SW 1271 (cell line): ENCODE measurements around the gene NTRK2.

ENCODE experiments used
- DNase-seq, 2 experiments: peaks; one replicate each; lab custom pipeline; 2025; lab: John Stamatoyannopoulos, UW

NTRK2 gene

DNA sequence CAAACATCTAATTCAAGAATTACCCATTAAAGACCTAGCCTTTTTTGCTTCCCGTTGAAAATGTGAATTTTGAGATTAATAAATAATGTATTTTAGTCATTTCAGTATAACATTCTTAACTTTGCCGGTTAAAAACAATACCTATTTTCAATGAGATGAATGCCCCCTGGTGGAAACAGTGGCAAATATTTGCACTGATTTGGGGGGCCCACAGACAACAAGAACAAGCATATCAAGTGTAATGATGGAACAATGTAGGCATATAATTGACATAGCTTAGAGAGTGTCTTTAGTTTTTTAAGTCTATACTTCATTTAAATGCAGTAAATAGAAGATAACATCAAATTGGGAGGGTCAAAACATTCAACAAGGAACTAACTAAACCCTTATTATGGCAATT lies 111.9 kb downstream of the NTRK2 start:
- peak in 1 of 2 experiments; percentile 10 for DNase-seq

DNA sequence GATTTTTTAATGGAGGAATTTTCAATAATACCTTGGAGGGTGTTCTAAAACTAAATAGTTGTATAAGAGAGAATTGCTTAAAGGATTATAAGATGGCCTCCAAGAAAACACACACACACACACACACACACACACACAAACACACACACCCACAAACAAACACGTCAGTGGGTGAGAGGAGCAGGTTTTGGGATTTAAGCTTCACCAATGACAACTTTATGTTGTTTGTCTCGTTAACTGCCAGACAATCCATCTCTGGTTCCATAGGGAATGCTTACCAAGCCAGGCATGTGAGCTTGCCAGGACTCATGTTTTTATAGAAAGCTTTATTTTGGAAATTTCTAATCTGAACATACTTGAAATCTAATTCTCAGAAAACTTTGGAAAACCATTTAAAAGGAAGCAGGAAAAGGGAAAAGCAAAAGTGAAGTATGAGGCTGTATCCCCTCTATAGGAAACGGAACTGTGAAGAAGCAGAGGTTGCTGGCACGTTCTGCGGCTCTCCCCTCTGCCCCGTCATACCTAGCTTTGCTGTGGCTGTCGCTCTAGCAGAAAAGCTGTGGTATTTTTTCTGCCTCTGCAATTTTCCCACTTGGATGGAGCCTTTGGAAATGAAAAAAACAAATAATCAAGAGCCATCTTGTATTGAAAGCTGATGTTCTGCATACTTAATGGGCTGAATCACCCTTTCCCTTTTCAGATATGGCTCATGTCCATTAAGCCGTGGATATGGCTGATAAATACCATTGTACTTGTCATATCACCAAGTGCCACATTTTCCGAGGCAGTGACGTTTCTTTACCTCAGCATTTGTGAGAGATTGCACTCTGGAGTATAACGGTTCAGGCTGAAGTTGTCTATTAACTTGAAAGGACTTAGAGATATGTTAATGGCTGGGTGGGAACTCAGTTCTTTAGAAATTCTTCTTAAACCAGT lies 112.7 kb downstream of the NTRK2 start:
- no peak for DNase-seq

DNA sequence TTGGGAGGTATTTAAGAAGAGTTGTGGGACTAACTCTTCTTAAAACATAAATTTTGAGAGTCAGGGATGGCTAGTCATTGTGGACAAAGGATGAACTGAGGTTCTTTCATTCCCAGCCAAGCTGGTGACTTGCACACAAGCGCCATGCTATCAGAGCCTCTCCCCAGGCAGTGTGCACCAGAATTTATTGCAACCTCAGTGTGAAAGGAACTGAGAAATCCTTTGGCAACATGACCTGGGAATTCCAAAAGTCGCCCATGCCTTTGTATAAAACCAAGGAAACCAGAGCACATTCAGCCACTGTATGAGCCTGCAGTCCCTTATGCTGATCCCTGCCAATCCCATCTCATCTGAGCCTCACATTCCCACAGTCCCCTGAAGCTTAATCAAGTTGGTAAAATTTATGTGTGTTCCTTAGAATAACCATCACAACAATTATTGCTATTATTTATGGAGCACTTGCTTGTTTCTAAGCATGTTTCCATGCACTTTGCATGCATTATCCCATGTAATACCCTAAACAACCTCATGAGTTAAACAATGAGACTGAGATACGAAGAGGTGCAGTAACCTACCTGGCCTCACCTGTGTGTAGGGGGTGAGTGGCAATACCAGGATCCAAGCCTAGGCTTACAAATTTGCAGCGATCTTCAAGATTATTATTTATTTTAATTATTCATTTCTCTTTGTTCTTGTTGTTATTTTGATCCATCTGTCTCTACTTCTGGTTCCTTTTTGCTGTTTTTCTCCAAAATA lies 116.4 kb downstream of the NTRK2 start:
- DNase-seq: no peak

DNA sequence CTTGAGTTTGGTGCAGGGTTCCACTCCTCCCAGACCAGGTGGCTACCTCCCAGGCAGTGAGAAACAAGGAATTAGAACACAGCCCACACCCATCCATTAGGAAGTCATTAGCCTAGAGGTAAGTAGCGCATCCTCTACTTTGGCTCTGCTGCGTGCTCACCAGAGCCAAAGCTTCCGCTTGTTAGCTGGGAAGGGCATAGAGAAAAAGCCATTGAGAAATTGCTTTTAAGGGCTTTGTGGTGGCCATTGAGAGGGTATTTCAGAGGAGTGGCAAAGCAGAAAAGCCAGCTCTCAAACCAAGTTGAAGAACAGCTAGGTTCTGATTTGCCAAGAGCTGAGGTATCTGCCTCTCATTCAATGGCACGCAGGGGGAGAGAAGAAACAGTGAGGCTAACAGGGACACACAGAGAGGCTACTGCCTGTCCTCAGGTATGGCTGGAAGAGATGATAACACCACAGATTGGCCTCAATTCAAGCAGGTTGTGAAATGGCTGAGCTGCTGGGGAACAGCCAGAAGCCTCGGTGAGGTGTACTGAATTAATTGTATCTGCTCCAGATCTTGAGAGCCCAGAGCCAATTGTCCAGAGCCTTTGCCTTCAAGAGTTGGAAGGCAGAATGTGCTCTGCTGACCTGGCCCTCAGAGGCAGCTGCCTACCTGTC lies 119.4 kb downstream of the NTRK2 start:
- no peak for DNase-seq

DNA sequence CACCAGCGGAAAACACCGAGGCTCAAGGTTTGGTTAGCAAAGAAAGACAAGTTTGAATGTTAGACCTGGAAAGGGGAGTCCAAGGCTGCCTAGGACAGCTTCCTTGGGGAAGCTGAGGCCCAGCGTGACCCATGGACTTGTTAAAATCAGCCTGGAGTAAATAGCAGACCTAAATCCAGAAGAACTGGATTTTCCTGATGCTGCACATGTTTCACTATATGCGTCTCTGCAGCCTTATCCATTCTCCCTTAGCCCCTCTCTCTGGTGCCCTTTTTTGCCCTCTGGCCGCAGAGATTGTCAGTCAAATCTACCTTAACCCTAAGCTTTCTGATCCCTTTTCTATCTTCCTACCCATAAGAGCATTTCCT lies 119.9 kb downstream of the NTRK2 start:
- DNase-seq: no peak

DNA sequence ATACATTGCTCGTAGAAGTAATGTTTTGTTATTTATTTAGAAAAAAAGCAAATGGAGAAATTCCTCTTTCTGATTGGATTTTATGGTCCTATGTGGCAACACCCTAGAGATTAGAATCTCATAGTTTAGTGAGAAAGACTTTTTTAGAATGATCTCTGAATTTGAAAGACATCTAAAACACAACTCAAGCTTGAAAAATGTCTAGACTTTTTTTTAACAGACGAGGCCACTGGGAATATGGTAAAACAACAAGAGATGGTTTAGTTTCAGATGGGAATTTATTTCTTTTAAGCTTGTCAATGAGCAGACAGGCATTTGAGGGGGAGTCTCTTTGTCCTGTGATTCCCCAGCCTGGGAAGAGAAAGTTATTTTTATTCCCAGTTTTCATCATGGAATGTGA lies 122.1 kb downstream of the NTRK2 start:
- DNase-seq: no peak

DNA sequence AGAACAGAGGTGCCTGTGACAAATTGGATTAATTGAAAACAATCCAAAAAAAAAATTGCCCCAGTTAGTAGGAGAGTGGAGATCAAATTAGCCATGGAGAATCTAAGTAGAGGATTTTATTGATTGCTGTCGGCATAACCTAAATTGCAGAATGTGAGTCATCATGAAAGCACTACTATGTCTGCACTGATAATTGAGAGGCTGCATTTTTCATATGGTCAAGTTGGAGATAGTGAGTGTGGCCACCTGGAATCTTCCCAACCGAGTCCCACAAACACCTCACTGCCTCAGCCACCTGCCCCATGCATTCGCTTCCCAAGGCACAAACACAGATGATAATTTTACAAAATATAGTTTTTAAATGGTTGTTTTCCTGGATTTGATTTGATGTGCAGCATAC lies 123.7 kb downstream of the NTRK2 start:
- no peak for DNase-seq

DNA sequence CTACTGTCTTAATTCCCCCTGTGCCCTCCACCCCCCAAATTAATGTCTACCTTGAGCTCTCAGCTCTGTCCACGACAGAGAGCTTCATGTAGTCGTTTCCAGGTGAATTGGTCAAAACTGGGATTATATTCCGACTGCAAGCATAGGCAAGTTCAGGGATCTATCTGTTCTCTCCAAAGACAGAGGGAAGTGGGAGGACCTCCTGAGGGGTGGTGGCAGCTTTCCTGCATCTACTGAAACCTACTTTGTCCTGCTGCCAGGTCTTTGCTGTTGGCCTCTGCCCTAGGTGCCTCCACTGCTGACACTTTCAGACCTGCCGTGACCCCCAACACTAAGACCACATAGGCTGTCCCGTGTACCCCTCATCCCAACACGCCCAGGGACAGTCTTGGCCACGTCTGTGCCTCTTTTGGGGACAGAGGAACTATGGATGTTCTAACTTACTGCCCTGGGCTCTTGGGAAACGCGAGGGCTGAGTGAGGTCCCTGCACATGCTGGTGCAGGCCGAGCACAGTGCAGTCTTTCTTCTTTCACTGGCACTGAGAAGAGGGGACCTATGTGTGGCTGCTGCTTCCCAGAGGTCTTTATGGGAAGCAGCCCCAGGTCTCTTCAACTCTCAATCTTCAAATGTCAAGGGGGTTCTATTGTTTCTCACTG lies 125.6 kb downstream of the NTRK2 start:
- DNase-seq: no peak

DNA sequence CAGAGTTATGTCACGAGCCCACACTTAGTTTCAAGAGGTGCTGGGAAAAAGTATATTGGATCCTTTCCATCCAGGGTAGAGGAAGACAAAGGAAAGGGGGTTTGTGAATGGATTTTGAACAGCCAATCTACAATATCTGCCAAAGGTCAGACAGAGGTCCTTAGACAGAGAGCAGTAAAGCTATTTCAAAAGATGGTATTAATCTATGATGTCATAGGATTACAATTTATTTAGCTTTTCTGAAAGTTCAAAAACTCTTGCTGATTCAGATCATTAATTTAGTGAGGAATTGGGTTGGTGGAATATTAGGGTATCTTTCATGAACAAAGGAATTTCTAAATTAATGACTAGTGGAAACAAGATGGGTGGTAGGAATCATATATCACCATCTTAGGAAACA lies 126.9 kb downstream of the NTRK2 start:
- DNase-seq: no peak

DNA sequence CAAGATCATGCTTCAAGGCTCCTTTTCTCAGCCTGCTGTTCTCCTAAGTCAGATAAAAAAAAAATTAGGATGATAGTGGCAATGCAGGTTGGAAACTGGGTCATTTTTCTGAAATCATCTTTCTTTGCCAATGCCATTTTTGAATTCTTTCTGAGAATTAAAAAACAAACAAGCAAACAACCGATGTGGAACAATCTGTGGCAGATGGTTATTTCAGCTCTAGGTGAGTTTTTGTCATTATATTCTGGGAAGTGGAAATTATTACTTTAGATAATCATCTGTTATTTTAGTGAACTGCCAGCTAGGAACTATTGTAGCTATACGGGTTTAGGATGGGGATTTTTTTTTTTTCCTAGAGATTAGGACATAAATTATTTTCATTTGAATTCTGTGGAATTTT lies 129.7 kb downstream of the NTRK2 start:
- no peak for DNase-seq

DNA sequence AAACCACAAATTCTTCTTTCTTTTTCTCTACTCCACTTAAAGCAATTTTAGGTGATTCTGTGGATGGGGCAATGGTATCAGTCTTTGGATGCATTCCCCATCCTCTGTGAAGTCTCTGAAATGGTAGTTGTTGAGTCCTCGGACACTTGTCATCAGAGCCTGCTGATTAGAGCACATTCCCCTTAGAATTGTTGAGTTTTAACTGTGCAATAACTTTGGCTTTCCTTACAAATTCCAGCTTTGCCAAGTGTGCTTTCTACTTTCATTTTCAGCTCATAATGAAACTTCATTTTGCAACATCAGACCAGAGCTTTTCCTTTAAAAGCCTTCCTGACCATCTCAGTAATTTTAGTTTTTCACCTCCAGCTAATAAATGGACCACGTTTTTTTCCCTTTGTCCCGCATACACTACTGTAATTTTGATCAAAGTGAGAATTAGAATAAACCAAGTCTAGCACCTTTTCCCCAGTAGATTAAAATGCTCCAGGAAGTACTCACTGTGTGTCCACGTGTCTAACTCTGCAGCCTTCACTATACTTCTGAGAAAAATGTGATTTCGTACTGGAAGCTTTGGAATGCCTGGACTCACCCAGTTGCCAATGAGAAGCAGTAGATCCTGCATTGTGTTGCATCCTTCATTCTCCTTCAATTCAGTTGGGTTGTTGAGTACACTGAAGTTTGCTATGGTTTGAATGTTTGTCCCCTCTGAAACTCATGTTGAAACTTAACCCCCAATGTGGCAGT lies 135.6 kb downstream of the NTRK2 start:
- no peak for DNase-seq

DNA sequence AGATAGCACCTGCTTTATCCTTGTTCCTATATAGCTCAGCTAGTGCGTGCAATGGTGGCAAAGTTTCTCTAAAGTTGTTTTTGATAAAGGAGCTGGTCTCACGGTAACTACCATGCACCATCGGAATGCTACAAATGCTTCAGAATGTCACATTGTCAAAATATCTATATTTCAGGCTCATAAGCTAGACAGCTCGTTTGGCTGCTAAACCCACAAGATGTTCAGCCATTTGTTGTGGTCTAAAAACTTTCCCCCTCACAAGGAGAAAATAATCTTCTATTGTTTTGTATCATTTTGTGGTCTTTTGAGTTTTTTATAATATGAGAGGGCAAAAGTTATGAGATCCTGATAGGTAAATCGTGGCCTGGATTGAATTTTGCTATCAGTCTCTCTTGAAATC lies 137.9 kb downstream of the NTRK2 start:
- DNase-seq: no peak

DNA sequence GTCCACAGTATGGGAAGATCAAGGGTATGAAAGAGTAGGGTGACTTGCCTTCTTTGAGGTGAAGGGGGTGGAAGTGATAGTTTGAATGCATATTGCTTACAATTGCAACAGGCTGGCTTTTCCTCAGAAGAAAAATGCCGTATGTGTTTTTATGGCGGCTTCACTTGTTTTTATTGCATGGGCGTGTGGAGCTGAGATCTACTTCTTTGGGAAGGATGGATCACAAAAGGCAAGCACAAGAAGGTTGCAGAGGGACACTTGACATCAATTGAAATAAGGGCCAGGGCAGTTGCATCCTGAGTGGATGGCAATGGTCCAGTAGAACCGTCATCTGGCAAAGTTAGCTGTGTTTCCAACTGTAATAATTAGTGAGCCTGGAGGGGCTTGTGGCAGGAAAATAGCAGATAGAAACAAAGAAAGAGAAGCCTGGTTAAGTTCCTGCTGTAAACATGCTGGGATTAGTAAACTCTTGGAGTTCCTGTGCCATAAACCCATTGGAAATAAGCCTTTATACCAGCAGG lies 138.4 kb downstream of the NTRK2 start:
- no peak for DNase-seq

DNA sequence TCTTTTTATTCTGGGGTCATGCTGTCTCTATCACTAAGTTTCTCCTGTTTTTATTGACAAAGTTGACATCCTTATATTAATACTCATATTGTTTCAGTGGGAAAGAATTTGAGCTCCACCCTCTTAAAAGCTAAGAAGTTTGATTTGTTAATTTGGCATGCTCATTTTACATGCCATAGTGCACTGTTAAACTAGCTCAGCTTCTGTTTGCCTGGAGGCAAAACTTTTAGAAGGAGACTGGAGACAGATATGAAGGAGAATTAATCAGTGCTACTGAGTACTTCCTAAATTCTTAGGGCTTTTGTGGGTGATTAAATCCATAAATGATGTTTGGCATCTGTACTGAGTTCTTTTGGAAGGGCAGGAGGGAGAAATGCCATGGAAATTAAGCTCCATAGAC lies 138.9 kb downstream of the NTRK2 start:
- DNase-seq: no peak

DNA sequence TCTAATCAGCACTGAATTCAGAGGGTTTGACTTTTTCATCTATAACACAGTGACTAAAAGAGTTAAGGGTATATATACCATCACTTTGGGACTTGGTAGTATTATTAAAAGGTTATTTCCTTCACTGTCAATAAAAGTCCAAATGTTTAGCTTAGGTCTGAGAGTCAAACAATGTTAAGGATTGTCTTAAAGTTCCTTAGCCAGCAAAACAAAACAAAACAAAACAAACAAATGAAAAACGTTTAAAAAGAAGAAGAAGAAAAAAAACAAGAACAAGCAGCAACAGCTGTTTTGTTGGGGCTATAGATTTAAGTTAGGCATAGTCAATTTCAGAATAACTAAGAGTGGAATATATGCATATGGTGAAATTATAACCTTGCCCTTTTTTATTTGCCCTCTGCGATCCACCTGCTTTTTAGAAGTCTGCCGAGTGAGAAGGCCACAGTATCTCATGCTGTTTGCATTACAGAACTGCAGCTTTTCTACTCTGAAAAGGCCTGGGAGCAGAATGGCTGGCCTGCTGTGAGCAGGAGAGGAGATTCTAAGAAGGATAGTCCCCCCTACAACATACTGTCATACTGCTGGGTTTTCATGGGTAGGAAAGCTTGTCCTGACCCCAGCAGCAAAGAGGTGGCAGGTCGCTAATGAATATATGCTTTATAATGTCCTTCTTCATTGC lies 141.7 kb downstream of the NTRK2 start:
- DNase-seq: no peak

DNA sequence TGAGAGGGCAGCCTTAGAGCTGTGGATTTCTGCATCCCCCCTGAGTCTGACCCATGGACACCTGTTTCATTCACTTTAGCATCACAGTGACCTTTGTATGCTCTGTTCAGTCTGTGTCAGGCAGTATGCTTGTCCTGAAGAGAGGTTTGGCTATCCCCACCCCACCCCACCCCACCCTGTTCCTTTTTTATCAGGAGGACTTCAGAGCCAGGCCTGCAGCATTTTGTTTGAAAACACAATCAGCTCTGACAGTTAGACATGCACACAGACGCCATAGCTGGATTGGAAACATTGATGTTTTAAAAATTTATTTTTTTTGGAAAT lies 142.2 kb downstream of the NTRK2 start:
- no peak for DNase-seq

DNA sequence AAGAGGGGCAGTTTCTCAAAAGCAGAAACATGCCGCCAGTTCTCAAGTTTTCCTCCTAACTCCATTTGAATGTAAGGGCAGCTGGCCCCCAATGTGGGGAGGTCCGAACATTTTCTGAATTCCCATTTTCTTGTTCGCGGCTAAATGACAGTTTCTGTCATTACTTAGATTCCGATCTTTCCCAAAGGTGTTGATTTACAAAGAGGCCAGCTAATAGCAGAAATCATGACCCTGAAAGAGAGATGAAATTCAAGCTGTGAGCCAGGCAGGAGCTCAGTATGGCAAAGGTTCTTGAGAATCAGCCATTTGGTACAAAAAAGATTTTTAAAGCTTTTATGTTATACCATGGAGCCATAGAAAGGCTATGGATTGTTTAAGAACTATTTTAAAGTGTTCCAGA lies 142.8 kb downstream of the NTRK2 start:
- no peak for DNase-seq

DNA sequence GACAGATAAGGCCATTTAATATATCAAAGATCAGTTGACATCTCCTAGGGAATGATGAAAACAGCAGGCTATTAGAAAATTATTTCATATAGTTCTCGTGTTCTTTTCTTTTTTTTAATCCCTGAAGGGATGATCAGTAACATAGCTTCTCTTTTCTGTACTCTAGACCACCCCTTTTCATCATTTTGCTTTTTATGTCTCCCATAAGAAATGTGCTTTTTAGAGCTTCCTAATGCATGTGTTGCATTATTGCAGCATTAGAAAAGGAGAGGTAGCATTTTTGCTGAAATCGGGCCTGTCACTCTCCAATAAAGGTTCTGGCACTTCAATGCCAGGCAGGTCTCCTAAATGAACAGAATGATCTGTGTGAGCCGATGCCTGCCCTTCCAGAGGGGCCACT lies 143.3 kb downstream of the NTRK2 start:
- no peak for DNase-seq

DNA sequence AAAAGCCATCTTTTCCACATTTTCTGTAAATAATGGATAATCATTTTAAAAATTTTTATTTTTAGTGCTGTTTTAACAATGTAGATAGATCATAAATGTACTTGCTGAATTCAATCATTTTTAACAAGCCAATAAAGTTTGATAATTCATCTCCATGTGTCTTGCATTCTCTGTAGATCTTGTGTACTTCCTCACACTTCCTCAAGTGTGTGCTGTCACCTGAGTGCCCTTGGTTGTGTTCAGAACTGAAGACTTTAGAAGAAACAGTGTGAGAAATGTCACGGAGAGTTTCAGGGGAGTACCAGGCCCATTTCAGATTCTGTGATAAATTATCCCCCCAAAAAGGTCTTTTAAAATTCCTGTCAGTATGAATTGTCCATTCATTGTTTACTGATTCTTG lies 146.0 kb downstream of the NTRK2 start:
- no peak for DNase-seq

DNA sequence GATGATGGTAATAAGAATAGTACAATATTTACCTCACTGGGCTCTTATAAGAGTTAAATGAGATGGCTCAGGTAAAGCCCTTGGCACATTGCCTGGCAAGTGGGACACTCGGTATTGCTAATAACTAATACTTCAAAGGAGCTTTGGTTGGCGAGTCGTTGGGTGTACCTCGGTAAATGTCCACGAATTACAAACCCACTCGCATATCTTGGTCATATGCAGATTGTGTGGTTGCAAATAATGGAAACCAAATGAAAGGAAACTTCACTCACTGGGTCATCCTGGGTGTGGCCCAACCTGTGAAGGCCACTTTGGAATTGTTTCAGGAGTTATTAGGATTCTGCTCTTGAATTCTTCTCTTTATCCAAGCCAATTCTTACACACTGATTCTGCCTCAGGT lies 147.5 kb downstream of the NTRK2 start:
- no peak for DNase-seq

DNA sequence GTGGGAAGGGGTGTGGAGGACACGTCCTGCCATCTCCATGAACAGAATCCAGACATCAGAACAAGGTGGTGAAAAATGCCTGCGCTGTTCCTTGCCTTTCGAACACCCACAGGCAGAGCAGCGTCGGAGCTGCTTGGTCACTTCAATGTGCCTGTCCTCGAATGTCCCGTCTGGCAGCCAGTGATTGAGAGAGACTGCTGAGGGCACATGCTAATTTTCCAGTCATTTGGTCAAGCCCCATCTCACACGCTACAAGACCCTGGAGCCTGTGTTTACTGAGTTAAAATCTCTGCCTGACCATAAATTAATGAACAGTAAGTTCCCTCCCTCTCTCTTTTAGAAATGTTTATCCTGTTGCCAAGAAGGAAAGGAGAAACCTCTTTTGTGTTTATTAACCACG lies 149.3 kb downstream of the NTRK2 start:
- DNase-seq: no peak
